Ovary (tissue), 3 donors: ENCODE measurements around the gene GAD2.

ENCODE experiments used
- CTCF ChIP-seq, 3 donors: fragments of 450-650 bp in 2 of 3; fragments of 200-600 bp in 1 of 3; IDR thresholded peaks; one replicate each; pipeline versions ENCODE4 v1.5.1 to v1.8.0; 2016 to 2022; ENCODE audit warnings: antibody characterized with exemption in 3 of 3, mild to moderate bottlenecking in 1 of 3
- EP300 ChIP-seq: sonication (generic); formaldehyde crosslinking; IDR thresholded peaks from one replicate; pipeline ENCODE4 v1.6.1; 2017; ENCODE audit warnings: antibody characterized with exemption
- POLR2A ChIP-seq: fragments of 450-650 bp; IDR thresholded peaks from one replicate; pipeline ENCODE4 v1.6.1; 2017; ENCODE audit warnings: antibody characterized with exemption, mild to moderate bottlenecking, moderate library complexity
- donor health status: DM: no; HTN: no; CAD: no.

- no peak for TF ChIP-seq CTCF (IDR thresholded peaks at IDR 0.05)
- TF ChIP-seq EP300 = no peak
- no peak for TF ChIP-seq POLR2A
These were observed 11.4 kb upstream of the GAD2 start for GRCh38 chr10:26205223-26205622.
